ENCODE measurements around the gene GALNTL6.
"Not testable (repeated sequence)": the region's sequence is repeated elsewhere in the genome, so short reads cannot be mapped to it uniquely, and the experiment has no call there.

GALNTL6 gene

DNA sequence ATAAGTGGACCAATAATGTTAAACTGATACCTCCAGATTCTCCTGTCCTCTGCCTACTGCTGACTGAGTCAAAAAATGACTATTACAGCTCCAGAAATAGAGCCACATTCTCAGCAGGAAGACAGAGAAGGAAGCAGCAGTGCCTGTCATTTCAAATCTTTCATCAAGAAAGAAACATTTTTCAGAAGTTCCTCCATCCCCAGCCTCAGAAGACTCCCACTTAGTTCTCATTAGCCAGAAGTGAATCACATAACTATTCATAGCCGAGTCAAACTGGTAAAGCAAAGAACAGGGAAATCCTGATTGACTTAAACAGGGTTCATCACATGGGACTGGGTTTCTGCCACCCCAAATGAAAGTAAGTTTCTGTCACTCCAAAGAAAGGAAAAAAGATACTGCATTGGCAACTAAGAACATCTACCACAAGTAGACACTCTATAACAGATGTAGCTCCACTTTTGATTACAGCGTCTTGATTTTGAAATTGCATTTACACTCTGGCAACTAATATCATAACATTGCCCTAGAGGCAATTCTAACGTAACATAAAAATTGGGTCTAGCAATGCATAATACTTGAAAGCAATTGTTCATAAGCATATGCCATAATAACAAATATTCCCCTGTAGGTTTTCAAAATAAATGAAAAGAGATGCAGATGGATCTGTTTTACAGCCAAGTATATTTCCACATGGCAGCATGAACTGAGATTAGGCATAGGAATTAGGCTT is 599.8 kb downstream of the GALNTL6 start:
- no peak for DNase-seq

DNA sequence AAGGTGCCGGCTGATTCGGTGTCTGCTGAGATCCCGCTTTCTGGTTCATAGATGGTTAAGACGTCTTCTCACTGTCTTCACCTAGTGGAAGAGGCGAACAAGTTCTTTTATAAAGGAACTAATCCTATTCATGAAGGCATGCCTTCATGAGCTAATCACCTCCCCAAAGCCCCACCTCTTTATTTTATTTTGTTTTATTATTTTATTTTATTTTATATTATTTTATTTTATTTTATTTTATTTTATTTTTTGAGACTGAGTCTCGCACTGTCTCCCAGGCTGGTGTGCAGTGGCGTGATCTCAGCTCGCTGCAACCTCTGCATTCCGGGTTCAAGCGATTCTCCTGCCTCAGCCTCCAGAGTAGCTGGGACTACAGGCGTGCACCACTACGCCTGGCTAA is 615.8 kb downstream of the GALNTL6 start:
- not testable (repeated sequence) for DNase-seq

DNA sequence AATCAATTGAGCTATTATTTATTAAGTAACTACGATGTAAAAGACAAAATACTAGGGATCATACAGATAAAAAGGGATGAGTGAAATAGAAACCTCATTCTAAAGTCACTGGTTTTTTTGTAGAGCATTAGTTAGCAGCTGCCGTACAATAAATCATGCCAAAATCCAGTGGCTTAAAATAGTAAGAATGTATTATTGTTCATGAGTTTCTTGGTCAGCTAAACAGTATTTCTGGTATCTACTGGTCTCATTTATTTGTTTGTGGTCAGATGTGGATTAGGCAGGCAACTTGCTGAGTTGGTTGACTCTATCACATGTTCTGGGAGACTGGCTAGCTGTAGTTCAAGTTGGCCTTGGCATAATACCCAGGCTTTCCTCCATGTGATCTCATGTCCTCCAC is 667.3 kb downstream of the GALNTL6 start:
- no peak for DNase-seq

DNA sequence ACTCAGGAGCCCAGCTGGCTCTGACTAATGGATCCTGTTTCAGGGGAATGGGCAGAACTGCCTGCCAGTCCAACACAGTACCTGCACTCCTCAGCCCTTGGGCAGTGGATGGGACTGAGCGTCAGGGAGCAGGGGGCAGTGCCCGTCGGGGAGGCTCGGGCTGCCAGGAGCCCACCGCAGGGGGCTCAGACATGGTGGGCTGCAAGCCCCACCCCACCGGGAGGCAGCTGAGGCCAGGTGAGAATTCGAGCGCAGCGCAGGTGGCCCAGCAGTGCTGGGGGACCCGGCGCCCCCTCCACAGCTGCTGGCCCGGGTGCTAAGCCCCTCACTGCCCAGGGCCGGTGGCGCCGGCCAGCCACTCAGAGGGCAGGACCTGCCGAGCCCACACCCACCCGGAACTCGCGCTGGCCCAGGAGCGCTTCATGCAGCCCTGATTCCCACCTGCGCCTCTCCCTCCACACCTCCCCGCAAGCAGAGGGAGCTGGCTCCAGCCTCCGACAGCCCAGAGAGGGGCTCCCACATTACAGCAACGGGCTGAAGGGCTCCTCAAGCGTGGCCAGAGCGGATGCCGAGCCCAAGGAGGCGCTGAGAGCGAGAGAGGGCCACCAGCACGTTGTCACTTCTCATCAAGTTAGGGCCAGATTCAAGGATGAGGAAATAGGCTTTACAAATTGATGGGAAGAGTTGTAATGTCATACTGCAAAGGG is 668.8 kb downstream of the GALNTL6 start:
- DNase-seq, result no peak

DNA sequence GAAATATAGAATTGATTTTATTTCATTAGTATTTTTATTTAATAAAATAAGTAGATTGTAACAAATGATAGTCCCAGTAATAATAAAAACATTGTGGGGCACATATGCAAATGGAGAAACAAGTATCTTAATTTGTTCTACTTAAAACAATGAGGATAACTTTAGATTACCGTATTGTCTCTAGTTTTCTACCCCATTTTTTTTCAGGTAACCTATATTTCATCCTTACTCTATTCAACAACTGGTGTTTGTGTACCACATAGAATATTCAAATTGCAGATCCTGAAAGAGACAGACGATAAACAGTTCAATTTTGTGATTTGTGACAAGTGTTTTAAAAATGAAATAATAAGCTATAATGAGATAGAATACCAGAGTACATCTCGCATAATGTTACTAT is 671.8 kb downstream of the GALNTL6 start:
- DNase-seq, result no peak

DNA sequence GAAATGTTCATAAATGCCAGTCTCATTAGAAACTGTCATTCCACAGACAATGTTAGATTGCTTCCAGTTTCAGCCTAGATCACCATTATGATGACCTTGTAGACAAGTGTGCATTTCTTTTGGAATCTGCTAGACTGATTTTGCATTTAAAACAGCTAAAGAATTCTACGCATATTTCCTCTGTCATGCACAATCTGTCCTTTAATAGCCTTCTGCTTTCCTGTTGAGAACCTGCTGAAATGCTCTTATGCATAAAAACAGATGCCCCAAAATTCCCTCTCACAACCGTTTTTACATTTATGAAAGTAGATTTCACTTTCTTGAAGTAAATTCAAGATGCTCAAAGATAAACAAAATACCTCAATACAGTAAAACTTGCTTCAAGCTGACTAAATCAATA is 673.3 kb downstream of the GALNTL6 start:
- no peak for DNase-seq

DNA sequence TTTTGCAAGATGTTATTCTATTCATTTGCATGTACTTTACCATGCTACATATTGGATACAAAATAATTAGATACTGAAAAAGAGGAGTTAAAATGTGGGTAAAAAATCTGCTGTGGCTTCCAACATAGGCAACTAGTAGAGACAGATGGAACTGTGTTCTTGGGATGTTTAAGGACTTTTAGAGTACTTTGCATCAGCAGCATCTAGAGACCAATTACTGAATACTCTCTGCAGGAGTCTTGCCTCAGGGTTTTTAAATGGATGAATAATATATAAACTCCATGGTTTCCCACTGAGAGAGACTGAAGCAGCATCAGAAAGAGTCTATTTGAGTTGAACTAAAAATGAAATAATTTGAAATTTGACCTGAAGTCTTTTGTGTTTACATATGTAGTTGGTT is 676.7 kb downstream of the GALNTL6 start:
- no peak for DNase-seq

DNA sequence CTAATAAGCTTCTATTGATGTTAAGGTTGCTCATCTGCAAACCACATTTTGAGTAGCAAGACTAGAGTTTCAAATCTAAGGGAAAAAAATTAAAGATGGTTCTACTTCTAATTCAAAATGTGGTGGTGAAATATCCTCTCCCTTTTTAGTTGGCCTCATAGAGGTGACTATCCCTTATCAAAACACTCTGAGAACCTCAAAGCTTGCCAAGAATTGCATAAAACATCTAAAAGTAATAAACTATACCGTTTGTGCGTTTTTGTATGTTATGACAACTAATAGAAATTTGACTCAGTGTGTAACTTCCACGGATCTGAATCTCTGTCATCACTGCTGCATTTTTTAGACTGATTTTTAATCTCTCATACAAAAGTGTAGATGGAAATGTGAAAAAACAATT is 682.6 kb downstream of the GALNTL6 start:
- no peak for DNase-seq

DNA sequence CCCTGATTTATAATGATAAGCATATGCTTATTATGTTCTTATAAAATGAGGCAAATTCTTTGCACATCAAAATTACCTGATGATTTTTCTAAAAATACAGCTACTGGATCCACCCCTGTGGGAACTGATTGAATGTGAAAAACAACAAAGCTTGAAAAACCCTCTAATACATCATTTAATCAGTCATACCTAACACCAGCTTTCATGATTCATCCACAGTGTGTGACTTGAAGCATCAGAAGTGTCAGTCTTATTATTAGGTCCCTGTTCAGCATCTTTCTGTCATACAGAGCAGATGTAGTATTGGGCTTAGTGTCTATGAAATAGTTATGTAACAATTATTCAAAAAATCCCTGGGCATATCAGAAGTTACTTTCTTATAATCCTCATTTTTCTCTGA is 684.1 kb downstream of the GALNTL6 start:
- DNase-seq, result no peak

DNA sequence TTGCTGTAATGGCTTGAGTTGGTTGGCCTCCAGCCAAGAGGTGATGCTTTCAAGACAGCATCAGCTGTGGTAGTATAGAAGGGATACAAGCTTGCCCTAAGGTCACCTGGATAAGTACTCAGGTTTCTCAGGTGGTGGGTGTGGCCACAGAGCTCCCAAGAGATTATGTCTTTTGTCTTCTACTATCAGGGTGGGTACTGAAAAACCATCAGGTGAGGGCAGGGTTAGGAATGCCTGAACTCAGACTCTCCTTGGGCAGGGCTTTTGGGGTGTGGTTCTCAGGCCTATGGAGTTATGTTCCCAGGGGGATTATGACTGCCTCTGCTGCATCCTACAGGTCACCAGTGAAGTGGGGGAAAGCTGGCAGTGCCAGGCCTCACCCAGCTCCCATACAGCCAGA is 700.8 kb downstream of the GALNTL6 start:
- DNase-seq, result no peak

DNA sequence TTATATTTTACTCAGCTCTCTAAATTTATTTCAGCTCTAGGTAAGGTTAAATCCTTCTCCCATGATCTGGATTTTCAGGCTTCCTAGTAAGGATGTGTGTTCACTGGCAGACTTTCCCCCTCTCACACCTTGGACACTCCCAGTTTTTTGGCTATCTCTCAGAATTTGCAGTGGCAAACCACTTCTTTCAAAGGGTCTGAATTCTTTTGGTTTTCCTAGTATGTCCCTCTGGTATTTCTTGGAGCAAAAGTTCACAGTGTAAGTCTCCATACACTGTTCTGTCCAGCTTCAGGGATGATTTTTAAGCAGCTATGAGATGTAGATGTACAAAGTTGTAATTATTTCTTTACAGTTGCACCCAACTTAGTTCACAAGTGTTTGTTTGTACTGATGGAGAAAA is 701.6 kb downstream of the GALNTL6 start:
- DNase-seq, result no peak

DNA sequence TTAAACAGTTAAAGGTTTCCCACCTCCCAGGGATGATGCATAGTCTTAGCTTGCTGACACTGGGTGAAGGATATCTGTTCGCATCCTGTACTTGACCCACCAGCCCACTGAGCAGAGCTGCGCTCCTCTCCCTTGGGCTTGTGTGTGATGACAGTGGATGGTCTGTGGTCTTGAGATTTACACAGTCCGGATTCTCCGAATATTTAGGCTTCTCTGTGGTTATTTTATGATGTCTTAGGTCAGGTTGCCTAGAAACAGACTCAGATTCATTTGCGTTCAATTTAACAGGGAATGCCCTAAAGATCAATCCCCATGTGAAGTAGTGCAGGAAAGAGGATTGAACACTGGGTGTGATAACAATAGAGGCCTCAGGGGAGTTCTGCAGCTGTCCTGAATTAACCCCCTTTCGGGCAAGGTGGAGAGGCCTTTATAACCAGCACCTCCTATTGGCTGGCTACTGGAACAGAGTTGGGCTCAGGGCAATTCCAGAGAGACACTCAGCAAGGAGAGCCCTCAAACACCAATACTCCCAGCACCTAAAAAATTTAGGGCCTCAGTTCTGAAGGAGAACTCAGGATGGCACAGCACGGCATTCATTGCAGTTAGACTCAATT is 702.2 kb downstream of the GALNTL6 start:
- no peak for DNase-seq

DNA sequence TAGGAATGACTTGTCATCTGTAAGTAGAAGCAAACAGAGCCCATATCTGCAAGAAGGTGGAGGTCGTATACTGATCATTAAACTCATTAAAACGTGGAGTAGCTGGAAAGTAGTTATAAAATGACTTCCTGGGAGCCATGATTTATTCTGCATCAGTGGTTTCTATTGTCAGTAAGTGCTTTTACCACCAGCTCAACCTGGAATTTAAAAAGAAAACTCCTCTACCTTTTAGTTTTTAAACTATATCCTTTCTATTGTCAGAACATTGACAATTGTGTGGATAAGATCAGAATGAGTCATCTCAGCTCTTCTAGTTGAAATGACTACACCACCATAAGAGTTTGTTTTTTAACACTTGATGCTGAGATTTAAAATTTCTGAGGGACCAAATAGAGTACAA is 704.2 kb downstream of the GALNTL6 start:
- DNase-seq, result no peak

DNA sequence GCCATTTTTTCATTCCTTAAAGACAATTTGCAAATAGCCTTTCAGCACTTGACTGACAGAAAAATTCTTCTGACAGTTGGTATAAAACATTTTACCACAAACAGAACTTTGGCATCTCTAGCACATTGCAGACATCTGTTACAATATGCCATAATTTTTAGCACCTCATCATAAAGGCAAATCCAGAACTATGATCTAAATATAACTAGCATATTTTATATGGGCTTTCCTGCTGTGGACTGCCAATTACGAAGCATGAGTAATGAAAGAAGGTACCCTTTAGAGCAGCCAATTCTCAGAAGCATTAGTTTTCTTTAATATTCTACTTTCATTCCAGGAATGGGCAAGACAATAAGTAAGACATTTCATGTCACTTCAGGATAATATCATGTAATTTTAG is 708.0 kb downstream of the GALNTL6 start:
- DNase-seq, result no peak

DNA sequence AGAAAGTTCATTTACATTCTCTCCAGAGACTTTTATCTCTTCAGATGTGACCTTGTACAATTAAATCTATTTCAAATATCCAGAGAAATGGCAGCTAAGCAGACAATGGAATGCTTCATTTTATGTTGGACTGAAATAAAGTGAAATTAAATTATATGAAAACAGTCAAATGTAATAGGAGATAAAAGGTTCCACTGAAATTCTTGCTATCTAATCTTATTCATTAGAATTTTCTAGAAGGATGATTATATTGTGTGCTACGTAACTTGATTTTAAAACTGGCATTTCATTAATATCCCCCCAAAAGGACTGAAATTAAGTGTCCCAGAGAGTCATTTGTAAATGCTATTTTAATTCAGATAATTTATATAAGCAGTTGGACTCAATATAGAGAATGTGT is 708.5 kb downstream of the GALNTL6 start:
- no peak for DNase-seq

DNA sequence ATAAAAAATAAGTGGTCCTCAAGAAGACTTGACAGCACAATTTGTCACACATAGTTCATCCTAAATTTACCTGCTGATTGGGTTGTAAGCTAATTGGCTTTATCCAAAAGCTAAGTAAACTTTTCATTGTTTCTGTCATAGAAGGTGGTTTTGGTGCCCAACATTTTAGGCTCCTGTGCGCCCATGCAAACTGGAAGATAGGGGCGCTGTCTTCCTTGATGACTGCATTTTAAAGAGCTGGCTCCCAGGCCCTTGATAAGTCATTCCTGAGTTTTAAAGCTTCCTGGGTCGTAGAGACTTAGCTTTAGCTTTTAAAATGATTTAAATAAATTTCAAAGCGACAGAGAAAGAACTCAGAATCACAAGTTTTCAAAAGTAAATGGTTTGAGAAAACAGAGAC is 730.0 kb downstream of the GALNTL6 start:
- DNase-seq, result no peak

DNA sequence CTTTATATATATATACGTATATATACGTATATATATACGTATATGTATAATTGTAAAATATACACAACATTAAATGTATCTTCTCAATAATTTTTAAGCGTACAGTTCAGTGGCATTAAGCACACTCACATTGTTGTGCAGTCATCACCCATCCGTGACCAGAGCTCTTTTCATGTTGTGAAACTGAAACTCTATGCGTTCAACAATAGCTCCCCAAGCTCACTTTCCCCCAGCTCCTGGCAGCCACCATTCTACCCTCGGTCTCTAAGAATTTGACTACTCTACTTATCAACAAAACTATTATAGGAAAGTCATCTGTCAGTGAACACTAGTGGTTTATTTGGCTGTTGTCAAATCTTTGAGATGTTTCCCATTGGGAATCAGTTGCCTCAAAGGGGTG is 733.6 kb downstream of the GALNTL6 start:
- DNase-seq, result no peak

DNA sequence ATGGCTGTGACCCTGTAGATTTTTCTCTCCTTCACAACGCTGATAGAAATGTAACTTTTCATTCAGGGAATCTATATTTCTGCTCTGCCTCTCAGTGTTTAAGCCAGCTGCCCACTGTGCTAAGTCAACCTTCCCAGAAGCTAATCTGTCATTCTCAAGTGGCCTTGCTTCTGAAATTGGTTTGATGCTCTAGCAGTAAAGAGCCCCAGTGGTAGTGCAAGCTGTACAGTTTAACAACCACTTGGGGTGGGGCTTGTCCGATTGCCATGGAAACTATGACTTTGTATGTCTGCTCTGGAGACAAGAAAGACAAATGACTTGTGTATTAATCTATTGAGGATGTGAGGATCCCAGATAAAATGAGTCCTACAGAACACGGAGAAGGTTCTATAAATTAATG is 734.5 kb downstream of the GALNTL6 start:
- DNase-seq, result no peak

DNA sequence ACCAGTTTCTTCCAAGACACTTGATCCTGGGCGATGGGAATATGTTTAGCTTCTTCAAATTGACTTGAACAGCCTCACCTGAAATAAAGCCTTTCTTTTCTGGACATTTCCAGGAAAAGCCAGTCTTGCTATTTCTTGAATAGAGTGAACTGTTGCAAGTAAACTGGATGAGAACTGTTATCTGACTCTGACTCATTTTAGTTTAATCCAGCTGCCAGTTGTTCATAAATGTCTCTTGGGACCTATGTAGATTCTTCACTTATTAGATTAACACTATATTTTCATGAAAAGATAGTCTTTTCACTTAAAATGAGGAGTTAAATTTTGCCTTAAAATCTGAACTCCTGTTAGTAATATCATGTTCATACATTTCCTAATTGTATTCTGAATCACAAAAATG is 740.0 kb downstream of the GALNTL6 start:
- DNase-seq, result no peak

DNA sequence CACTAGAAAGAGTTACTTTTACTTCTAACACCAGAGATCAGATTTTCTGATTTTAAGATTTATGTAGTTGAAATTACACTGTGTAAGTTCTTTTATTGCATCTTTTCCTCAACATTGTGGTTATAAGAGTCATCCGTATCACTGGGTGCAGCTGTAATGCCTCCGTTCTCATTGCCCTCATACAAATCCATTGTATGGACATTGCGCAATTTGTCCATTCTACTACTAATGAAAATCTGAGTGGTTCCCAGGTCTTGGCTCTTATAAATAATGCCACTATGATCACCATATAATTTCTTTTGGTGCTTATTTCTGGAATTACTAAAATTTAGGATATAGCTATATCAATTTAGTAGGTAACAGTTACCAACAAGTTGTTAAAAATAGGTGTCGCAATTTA is 741.4 kb downstream of the GALNTL6 start:
- DNase-seq, result no peak

DNA sequence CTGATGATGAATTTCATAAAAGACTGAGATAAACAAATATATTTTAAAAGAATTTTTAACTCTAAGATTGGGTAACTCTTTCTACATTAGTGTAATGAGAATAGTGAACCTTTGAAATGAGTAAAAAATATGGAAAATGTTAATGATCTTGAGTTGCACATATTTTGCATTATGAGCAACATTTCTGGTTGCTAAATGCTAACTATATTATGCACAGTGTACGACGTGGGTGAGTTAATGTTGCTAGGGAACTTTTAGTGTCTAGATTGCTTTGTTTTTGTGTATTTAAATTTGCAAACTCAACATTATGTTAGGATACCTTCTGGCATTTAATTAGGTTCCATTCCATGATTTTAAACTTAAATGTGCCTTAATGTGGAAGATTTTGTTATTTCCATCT is 742.5 kb downstream of the GALNTL6 start:
- no peak for DNase-seq

DNA sequence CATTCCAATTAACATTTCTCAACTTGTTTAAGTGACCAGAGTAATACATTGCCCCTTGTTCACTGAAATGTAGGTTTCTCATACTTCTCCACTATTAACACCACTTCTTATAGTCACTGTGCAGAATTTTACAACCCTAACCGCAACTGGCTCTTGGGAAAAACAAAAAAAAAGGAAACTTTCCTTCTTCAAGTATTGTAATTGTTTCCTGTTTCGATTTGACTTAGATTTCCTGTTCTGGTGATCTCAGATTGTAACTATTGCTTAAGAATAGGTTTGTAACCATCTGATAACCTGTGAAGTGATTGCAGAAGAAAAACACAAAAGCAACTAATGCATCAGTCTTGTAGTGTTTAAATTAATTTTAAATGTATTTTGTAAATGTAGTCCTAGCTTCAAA is 760.7 kb downstream of the GALNTL6 start:
- DNase-seq, result no peak

DNA sequence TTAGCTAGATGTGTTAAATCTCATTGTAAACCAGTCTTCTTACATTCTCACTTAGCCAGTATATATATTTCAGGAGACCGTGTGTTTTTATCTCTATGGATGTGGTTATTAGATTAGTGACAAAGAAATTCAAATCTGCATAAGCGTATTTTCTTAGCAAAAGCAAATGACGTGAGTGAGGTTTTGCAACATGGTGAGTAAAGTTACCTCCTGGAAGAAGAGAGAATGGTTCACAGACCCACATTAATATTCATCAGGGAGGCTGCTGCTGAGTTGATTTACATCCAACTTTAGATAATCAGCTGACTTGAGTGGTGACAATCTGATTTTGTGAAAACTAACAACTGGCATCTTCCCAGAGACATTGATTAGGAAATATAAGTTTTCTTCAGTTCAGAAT is 765.5 kb downstream of the GALNTL6 start:
- DNase-seq, result no peak

DNA sequence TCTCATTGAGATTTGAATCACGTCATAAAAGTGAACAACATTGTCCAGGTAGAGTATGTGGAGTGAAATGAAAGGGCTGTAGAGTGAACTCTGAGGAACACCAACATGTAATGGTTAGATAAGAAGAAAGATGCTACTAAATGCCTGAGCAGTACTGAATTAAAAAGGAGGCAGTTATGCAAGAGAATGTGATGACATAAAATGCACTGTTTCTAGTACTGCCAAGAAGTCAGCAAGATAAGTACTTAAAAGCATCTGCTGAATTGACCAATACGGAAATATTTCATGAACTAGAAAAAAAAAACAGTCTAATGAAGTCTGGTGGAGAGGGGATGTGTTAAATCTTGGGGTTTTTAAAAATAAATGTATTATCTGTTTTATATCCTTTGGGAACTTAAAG is 771.6 kb downstream of the GALNTL6 start:
- no peak for DNase-seq

DNA sequence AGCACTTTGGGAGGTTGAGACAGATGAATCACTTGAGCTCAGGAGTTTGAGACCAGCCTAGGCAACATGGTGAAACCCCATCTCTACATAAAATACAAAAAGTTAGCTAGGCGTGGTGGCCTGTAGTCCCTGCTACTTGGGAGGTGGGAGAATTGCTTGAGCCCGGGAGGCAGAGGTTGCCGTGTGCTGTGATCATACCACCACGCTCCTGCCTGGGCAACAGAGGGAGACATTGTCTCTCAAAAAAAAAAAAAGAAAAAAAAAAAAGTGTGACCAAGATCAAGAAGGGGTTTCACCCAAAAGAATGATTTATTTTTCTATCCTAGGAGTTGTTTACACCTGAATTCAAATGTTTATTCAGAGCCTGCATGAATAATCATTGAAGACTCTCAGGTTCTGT is 783.0 kb downstream of the GALNTL6 start:
- no peak for DNase-seq
